ENCODE measurements around the gene CD300A.

Gene CD300A

DNA sequence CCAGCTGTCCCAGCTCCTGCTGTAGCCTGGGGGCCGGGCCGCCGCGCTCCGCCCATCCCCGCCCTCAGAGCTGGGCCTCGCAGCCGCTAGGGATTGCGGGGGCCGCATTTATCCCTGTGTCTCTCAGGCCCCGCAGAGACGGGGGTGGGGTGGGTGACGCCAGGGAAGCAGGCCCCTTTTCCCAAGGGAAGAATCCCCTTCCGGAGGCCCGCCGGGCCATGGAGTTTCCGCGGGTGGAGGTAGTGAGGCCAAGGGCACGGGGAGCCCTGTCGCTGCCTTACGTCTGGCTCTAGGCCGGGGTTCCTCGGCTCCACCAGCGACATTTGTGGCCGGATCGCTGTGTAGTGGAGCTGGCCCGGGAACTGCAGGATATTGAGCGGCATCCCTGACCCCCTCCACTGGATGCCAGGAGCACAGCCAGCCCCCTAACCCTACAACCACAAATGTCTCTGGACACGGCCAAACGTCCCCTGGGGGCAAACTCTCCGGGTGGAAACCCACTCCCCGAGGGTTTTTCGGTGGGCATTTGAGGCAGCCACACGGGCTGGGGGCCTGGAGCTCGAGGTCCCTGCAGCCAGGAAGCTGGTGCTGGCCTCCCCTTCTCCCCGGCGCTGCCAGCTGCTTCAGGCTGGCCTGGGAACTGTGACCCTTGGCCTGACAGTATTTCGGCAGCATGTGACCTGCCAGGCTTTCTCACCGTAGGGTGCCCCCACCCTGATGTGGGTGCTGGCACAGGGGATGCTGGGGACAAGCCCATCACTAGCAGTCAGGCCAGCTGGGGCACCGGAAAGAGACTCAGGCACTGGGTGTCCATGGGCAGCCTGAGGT is 12.0 kb upstream of the CD300A start:
- DNase-seq (ENCODE audit: low spot score), result no peak

DNA sequence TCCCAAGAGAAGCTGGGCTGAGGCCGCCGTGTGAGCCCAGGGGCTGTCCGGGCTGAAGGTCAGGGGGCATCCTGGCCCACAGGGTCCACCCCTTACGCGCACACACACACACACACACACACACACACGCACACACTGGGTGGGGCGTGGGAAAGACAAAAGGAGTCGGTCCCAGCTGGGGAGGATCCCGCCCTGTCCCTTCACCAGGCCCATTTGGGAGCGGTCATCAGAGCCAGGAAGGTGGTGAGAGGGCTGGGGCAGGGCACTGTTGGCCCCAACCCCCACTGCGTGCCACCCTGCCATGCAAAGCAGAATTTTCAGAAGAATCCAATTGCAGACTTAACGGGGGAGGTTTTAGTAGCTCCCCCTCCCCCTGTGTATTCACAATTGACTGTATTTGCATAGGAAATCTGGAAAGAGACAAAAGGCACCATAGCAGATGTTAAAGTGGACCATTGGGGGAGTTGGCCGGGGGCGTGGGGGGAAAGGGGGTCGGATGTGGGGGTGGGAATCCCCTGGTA is 11.3 kb upstream of the CD300A start:
- DNase-seq (ENCODE audit: low spot score), result no peak

DNA sequence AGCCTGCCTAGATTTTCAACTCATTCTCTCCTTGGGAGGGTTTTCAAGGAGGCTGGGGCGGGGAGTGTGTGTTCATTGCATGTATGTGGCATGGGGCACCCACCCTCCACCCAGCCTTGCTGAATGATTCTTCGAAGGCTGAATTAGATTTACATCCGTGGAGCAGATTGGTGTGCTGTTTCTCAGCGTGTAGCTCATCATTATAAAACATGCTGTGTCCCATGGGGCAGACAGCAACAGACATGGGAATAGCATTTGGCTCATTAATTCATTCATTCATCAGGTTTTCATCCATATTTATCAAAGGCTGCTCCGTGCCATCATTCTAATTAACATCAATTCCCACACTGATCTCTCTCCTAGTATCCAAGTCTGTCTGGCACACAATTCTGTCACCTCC is 10.6 kb upstream of the CD300A start:
- no peak for DNase-seq (ENCODE audit: low spot score)

DNA sequence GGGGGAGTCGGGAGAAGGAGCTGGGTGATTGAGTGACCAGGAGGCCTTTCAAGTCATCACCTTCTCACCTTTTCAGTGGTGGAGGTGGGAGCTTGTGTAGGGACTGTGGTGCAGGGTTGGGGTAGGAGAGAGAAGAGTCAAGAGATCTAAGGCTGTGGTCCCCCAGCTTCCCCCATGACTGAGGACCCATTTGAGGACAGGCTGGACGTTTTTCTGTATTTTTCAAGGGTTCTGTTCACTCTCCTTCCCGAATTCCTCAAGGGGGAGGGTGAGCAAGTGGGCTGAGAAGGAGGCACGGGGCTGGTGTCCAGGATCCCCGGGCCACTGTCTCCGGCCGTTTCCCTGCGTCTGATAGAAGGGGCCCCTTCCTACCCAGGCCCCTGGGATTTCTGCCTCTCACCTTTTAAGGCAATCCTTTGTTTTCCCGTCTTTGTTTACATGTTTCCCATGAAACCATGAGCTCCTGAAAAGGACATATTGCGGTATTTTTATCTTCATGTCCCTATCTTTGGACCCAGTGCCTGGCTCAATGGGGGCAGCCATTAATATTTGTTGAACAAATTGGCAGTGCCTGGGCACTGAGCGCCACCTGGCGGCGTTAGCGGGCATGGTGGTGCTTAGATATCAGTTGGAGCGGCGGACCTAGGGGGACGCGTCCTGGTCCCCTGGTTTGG is 9.2 kb upstream of the CD300A start:
- DNase-seq (ENCODE audit: low spot score), result peak; percentile 86

DNA sequence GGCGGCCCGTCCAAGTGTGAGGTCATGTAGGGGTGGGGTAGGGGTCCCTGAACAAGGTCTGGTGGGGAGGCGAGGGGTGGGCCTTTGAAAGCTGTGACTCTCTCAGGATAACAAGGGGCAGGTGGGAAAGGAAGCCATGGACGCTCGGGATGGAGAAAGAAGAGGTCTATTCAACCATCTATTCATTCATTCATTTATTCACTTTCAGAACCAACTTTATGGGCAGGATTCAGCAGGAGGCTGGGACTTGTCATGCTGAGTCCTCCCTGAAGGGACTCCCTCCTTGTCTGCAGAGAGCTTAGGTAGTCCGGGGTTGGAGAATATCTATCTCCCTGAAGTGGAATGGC is 8.6 kb upstream of the CD300A start:
- no peak for DNase-seq (ENCODE audit: low spot score)

DNA sequence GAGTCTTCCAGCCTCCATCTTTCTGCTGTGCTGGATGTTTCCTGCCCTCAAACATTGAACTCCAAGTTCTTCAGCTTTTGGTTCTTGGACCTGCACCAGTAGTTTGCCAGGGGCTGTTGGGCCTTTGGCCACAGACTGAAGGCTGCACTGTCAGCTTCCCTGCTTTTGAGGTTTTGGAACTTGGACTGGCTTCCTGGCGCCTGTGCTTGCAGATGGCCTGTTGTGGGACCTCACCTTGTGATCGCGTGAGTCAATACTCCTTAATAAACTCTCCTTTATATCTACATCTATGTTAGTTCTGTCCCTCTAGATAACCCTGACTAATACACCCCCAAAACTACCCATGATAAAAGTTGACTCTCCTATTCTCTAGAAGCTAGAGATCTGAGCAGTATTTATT is 7.6 kb upstream of the CD300A start:
- DNase-seq (ENCODE audit: low spot score), result no peak

DNA sequence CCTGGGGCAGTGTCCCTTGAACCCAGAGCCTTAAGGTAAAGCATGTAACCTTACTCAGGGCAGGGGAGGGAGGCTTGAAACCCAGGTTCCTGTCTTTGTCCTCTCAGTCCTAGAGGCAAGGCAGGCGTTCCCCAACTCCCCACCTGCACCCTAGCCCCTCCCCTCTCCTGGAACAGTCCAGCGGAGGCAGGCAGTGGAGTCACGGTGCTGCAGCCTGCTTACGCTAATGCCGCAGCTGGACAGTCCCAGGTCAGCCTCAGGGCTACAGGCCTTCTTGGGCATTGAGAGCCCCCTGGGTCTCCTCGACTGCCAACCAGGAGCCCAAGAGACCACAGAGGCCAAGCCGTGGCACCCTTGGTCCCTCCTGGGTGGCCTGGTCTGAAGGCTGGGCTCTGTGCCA is 6.8 kb upstream of the CD300A start:
- DNase-seq (ENCODE audit: low spot score), result no peak

DNA sequence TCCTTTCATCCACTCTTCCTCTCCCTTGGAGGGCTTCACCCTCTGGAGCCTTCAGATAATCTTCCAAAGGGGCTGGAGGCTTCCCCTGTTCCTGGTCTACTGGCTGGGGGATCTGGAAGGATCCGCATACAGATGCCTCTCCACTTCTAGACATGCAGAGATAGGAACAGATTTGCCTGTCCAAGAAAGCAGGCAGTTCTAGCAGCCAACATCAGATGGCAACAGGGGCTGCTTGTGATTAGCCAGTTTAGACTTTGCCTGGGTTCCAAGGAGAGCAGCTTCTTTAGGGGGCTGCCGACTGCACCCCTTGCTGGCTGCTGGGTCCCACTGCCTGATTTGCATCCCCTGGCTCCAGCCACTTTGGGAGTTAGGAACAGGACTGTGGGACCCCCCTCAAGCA is 6.2 kb upstream of the CD300A start:
- DNase-seq (ENCODE audit: low spot score), result no peak

DNA sequence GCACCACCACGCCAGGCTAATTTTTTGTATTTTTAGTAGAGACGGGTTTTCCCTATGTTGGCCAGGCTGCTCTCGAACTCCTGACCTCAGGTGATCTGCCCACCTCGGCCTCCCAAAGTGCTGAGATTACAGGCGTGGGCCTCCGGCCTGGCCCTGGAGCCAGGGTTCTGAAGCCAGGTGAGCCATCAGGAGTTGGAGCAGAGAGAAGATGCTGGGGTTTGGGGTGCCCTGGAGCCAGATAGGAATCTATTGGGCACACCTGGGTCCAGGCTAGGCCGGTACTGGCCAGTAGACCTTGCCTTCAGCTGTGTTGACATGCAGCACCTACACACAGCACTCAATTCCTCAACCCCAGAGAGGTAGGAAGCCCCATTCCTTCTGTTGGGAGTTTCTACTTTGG is 5.4 kb upstream of the CD300A start:
- no peak for DNase-seq (ENCODE audit: low spot score)

DNA sequence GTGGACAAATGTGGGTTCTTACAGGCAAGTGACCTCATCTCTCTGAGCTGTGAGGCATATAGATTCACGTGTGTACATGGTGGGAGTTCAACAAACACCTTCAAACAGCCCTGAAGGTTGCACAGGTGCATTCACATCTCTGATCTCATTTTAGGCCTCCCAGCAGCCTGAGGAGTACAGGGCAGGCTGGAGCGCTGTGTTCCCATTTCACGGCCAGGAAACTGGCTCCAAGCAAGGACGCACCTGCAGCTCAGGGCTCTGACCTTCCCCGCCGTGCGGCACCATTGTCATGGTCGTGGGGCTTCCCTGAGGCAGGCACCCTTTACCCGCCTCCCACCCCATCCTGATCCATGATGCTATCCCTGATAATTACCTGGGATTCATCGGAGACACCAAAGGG is 4.8 kb upstream of the CD300A start:
- no peak for DNase-seq (ENCODE audit: low spot score)

DNA sequence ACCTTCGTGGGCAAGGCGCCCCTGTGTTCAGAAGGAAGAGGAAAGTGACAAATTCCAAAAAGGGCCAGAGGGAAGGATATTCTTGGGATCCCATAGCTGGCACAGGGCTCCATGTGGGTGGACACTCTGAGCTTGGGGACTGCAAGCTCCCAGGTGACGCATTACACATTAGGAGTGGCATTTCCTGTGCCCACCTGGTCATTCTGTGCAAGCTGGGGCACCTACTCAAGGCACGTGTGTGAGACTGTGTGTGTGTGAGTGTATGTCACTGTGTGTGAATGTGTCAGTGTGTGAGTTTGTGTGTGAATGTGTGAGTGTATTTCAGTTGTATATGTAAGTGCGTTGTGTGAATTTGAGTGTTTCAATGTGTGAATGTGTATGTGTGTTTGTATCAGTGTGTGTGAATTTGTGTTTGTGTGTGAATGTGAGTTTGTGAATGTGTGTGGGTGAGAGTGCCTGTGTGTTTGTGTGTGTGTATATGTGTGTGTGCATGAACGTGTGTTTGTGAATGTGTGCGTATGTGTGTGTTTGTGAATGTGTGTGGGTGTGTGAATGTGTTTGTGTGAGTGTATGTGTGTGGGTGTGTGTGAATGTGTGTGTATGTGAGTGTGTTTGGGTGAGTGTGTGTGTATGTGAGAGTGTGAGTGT is 1.6 kb upstream of the CD300A start:
- DNase-seq (ENCODE audit: low spot score), result no peak

DNA sequence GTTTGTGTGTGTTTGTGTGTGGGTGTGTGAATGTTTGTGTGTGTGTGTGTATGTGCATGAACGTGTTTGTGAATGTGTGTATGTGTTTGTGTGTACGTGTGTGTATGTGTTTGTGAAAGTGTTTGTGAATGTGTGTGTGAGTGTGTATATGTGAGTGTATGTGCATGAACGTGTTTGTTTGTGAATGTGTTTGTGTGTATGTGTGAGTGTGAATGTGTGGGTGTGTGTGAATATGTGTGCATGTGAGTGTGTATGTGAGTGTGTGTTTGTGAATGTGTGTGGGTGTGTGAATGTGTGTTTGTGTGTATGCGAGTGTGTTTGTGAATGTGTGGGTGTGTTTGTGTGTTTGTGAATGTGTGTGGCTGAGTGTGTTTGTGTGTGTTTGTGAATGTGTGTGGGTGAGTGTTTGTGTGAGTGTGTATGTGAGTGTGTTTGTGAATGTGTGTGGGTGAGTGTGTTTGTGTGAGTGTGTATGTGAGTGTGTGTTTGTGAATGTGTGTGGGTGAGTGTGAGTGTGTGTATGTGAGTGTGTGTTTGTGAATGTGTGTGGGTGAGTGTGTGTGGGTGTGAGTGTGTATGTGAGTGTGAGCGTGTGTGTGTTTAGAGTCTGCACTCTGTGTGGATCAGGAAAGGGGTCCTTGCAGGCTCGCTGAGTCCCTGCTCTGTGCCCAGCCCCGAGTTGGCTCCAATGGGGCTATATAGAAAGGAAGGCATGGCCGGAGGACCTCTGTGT is 890 bp upstream of the CD300A start:
- DNase-seq (ENCODE audit: low spot score), result no peak

DNA sequence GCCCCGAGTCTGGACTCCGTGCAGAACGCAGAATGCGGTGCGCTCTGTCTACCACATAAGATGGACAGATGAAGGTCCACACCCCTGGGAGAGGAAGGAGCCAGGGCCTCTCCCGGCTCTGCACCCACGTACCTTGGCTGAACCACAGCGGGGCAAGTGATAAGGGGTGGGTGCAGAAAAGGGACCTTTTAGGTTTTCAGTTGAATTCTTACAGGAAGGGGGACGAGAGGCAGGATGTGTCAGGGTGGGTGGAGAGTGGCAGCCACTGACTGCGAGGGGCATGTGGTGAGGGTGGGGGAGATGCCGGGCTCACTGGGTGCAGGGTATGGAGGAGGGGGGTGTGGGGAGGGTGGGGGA is 372 bp downstream of the CD300A start:
- DNase-seq (ENCODE audit: low spot score), result no peak

DNA sequence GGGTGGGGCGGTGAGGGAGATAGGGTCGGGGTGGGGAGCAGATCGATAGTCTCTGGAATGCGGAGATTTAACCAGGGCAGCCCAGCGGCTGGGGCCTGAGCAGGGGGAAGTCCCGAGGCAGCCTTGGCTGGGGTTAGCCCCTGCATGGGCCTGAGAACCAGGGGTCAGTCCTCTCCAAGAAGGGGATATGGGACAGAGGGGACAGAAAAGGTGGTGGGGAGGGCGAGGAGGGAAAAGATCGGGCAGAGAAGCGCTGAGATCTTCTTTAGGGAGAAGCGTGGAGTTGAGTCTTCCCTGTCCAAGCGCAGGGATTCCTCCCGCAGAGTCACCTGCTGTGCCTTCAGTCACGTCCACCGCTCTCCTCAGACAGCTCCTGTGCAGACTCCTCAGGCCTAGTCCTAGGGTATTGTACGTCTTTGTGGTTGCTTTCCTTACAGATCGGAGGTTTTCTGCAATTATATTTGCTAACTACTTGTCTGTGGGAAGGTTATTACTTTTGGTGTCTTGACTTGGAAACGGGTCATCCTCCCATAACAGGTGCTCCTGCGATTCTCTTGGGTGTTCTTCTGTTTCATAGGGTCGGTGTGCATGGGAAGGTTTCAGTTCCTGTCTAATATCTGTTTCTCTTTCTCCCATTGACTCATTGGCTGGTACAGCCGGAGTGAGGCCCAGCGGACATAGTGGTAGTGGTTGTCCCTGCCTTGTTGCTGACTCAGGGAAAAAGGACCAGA is 952 bp downstream of the CD300A start:
- DNase-seq (ENCODE audit: low spot score), result no peak

DNA sequence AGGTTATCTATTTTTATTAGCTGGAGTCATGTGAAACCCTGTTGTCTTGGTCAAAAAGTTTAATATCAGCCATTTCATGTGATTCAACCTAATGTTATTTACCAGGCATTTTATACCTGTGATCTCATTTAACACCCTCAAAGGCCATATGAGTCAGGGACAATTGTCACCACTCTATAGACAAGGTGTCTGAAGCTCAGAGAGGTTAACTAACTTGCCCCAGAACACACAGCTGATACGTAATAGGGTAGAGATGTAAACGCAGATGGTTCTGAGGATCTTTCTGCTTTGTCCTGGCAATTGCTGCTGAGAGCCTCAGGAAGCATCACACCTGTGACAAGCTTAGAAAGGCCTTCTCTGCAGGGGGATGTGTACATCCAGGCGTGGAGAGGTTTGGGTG is 4.9 kb downstream of the CD300A start:
- no peak for DNase-seq (ENCODE audit: low spot score)

DNA sequence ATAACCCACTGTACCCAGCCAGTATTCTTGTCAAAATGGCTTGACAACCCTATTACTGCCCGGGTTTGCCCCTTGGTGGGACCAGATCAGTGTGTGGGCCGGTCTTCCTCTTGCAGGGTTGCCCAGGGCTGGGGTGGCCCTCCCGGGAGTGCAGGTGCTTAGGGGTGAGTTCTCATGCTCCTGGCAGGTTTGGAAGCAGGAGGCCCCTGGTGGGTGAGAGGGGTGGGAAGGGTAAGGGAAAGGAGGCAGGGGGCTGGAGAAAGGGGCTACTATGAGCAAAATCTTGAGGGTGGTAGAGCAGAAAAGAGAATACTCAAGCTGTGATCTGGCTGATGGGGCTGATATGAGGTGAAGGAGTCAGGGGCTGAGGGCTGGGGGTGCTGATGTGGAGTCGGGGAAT is 6.5 kb downstream of the CD300A start:
- DNase-seq (ENCODE audit: low spot score), result no peak

DNA sequence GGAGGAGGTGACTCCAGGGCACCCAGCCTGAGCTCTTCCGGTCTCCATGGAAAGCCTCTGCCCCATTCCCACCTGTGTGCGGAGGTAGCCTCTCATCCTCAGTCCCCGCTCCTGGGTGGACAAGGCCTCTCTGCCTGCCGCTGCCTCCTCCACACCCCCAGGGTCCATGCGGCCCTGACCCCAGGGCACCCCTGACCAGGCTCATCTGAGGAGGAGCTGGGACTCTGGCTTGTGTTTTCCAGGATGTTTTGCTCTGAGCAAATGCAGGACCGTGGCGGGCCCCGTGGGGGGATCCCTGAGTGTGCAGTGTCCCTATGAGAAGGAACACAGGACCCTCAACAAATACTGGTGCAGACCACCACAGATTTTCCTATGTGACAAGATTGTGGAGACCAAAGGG is 6.9 kb downstream of the CD300A start:
- no peak for DNase-seq (ENCODE audit: low spot score)

DNA sequence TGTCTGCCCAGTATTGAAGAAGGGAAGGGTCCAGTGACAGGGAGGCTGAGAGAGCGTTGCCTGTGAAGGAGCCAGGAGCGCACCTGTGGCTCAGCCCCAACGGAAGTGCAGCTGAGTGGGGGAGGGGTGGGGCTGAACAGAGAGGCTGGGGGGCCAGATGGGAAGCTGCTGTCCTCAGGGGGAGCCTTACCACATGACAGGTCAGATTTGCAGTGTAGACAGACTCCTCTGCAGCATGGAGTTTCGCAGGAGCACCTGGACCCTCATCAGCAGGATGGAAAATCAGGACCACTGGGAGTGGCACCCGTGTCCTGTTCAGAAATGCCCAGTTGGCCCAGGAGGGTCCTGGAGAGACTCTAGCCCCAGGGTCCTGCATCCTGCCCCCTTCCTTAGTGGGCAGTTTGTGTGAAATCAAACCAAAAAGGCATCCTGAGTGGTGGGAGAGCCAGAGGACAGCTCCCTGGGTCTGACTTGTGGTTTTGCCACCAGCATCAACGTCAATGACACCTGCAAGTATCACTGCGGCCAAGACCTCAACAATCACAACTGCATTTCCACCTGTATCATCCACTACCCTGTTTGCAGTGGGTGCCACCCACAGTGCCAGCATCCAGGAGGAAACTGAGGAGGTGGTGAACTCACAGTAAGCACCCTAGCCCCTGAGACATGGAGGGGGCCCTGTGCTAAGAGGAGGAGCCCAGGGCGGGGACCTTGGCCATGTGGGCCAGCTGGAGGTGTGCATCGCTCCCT is 7.8 kb downstream of the CD300A start:
- DNase-seq (ENCODE audit: low spot score), result no peak

DNA sequence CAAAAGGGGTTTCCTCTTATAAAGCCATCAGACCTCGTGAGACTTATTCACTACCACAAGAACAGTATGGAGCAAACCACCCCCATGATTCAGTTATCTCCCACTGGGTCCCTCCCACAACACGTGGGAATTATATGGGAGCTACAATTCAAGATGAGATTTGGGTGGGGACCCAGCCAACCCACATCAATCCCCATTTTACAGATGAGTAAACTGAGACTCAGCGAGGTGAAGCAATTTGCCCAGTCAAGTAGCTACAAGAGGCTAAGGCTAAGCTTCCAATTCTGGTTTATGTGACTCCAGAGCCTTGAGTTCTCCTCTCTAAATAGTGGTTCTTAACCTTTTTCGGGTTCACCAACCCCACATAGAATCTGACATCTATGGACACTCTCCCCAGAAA is 8.8 kb downstream of the CD300A start:
- DNase-seq (ENCODE audit: low spot score), result no peak

DNA sequence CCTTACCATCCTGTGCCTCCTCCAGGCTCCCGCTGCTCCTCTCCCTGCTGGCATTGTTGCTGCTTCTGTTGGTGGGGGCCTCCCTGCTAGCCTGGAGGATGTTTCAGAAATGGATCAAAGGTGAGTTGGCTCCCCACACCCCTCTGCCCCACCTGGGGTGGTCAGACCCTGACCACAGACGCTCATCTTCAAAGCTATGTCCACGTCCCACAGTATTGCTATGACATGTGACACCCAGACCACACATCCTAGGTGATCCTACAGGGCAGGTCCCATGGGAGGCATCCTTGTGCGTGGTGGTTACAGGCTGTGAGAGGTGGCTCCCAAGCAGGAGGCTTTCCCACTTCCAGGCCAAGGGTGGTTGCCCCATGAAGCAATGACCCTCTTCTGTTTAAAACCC is 11.0 kb downstream of the CD300A start:
- DNase-seq (ENCODE audit: low spot score), result no peak

DNA sequence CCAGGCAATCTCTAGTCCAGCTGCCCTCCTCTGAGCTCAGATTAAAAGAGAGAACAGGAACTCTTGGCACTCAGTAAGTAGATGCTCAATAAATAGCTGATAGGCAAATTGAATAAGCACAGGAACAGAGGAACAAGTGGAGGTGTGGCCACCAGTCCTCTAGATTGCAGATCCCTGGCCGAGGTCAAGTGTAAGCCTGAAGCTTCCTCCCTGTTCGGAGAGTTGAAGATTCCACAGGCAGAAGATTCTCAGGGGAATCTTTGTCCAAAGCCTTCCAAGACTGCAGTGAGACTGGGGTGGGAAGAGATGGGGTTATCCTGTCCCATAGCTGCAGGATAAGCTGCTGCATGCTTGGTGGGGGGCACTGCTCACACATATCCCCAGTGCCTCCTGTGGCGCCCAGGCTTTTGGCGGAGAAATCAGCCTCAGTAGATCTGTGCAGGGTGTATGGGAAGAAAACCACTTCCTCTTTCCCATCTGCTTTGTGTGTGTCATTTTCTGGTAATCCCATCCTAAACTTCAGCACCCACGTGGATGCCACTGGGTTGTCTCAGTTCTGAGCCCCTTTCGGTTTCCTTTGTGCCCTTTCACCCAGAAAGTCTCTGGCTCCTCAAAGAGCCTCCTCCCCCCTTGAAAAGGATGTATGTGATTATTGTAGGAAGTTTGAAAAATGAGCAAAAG is 12.1 kb downstream of the CD300A start:
- DNase-seq (ENCODE audit: low spot score), result no peak

All from GM03348 (cell line).